Right lobe of liver (tissue), 6 donors: ENCODE results near the gene MX1. TPM values are rescaled to one million over a fixed set of nuclear protein-coding genes. Genes with fewer than 3 reads are reported as not detected.

Source experiments
- ATAC-seq, 4 donors: fragments of 200-7000 bp; cut with Tn5 transposase; one replicate each; pipeline ENCODE4 v1.9.1; 2020; ENCODE audit warnings: mild to moderate bottlenecking in 4 of 4, moderate library complexity in 4 of 4
- DNase-seq, 3 donors: peaks; one replicate each; pipeline ENCODE4 v3.0.0-alpha.2; 2020
- H3K27ac ChIP-seq, 3 donors: fragments of 200-600 bp; one replicate each; pipeline ENCODE4 v1.8.0; 2022
- H3K27me3 ChIP-seq, 2 donors: fragments of 200-600 bp; one replicate each; pipeline ENCODE4 v1.8.0; 2022
- H3K36me3 ChIP-seq, 4 donors: fragments of 200-600 bp; sonication (generic) in 1 of 4; one replicate each; pipeline versions ENCODE4 v1.5.1 to v1.8.0; 2017 to 2022; ENCODE audit warnings: control low read depth in 1 of 4
- H3K4me1 ChIP-seq, 4 donors: fragments of 200-600 bp; sonication (generic) in 1 of 4; one replicate each; pipeline versions ENCODE4 v1.5.1 to v1.8.0; 2017 to 2022; ENCODE audit warnings: control low read depth in 1 of 4
- H3K4me3 ChIP-seq, 3 donors: fragments of 200-600 bp; one replicate each; pipeline ENCODE4 v1.8.0; 2022
- H3K9me3 ChIP-seq, 4 donors: fragments of 200-600 bp; sonication (generic) in 1 of 4; one replicate each; pipeline versions ENCODE4 v1.5.1 to v1.8.0; 2017 to 2022; ENCODE audit warnings: control low read depth in 1 of 4
- CTCF ChIP-seq, 4 donors: fragments of 200-600 bp in 3 of 4; fragments of 450-650 bp in 1 of 4; IDR thresholded peaks; one replicate each; pipeline versions ENCODE4 v1.5.1 to v1.8.0; 2016 to 2022; ENCODE audit warnings: antibody characterized with exemption in 4 of 4, mild to moderate bottlenecking in 2 of 4
- POLR2A ChIP-seq: fragments of 450-650 bp; IDR thresholded peaks from one replicate; pipeline ENCODE4 v1.6.1; 2017; ENCODE audit warnings: antibody characterized with exemption, mild to moderate bottlenecking
- WGBS: methylation state at CpG from one replicate; pipeline ENCODE4 v1.1.6; 2018; ENCODE audit warnings: low coverage, low lambda C conversion rate; ENCODE audit not compliant: insufficient coverage; ENCODE audit errors: missing lambda C conversion rate; 5-methylcytosine and 5-hydroxymethylcytosine counted together
- intact Hi-C, 2 donors: fragments of 100-400 bp; cut with DNase I; formaldehyde crosslinking; loops; one replicate each; pipeline versions ENCODE4 v1.11.2 to v1.14.1; 2022
- total RNA-seq, 6 experiments: library from RNA; depleted of rRNA in 2 of 6; stranded (reverse); fragments of >200 nt in 2 of 6; fragmentation: NEBNext Ultra II Directional in 3 of 6; extraction: Animal tissue kit (Norgen Biotek cat#: 25700) in 3 of 6; gene quantifications; one replicate each; pipeline versions ENCODE4 v1.1.0 to v1.2.4, GENCODE V29; 2016 to 2023
- donor health status: DM: no; HTN: yes; CAD: no.
- donor health status: DM: no; HTN: no; CAD: no.
- donor health status: DM: no; HTN: no; CAD: no.
- donor health status: DM: no; HTN: yes; CAD: no.
- donor health status: DM: no; HTN: yes; CAD: no.

The MX1 gene
- total RNA-seq, 6 experiments from 2014 or later: 6.1 to 25.4 (median 10.5) TPM

DNA sequence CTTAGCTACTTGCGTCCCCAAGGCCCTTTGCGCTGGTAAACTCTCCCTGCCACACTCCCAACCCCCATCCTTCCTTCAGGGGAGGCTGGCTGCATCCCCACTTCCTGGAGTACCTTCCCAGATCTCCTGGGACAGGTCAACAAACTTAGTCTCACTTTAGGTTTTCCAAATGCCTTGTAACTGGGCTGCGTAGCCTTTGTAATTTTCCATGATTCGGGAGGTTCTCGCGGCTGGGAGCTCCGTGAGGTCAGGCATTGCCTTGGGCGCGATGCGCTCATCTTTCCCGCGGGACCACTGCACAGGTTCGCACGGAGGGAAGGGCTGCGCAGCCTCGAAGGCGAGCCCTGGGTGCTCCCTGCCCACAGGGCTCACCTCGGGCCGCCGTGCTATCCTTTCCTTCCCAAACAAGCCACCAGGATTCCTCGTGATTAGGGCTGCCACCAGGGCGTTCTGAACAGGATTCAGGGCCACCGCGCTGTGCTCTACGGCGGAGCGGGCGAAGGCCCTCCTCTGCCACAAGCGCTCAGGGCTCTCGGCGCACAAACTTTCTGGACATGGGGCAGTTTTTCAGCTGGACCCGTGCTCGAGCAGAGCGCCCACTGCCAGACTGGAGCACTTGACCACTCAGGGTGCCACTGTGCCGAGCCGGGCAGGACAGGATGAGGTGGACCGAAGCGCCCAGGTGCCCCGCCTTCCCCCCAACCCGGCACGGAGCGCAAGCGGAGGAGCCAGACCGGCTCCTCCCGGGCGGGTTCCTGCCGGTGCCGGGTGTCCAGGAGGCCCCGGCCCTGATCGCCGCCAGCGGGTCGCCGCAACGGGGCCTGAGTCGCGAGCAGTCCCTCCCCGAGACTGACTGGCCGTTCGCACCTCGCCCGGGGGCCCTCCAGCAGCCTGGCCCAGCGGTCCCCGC lies 80.8 kb downstream of the MX1 start:
- H3K27ac ChIP-seq: peak overlapping the region; percentile 69 to 89 (median 88)
- WGBS: 8% methylated on average over 15 of the region's 64 CpGs
- DNase-seq (peak in 2 of 3 donors; percentile 60 to 68), ATAC-seq (peak; percentile 8 to 50 (median 38))
- TF ChIP-seq POLR2A (peak; percentile 29), CTCF (IDR thresholded peaks at IDR 0.05) (no peak)
- intact Hi-C loops: no loop called here
- H3K9me3 ChIP-seq: no peaks in the 10 kb centered on the region
- no peaks in the 10 kb centered on the region for H3K36me3 ChIP-seq
- peaks cover 0 to 28% (median 12%) of the 10 kb centered on the region in 4 donors for H3K4me1 ChIP-seq
- H3K27me3 ChIP-seq: no peaks in the 10 kb centered on the region
- peak overlapping the region; percentile 47 to 85 (median 82) for H3K4me3 ChIP-seq

DNA sequence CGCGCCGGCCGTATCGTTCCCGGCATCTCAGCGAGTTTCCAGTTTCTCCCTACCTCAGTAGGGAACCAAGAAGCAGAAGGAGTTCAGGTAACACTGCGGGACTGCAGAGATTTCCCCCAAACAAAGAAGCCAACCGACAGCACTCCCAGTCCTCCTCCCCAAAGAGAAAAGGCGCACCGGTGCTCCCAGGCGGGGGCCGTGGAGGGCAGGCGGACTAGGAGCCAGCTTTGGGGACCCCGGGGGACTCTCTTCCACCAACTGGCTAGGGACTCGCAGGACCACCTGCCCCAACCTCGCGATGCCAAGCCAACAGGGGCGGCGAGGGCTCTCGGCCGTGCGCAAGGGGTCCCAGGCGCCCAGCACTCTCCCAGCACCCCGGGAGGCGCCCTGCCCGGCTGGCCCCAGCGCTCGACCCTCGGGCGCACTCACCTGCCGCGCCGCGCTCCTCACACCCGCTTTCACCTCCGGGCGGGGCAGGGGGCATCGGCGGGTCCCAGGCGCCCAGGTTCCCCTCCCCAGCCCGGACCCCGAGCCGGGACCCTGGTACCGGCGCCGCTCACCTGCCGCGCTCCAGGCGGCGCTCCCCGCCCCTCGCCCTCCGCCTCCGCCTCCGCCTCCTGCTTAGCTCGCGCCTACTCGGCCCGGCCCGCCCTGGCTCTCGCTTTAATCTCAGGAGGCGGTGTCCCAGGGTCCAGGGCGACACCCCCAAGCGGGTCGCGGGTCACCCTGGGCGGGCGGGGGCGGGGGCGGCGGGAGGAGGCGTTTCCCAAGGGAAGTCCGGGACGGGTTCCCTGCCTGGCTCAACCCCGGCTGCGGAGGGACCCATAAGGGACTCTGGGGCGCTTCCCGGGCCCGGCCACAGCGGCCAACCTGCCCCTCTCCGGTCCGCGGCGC lies 81.7 kb downstream of the MX1 start, which contains the start of gene TMPRSS2:
TSS of gene TMPRSS2 (minus strand) at position 638 of the 894 bp plus-strand sequence. CDS start 10,025 bp downstream, outside the sequence.
- TF ChIP-seq CTCF (IDR thresholded peaks at IDR 0.05) (peak in 1 of 4 donors; percentile 9), POLR2A (peak; percentile 72)
- Histone ChIP-seq H3K4me3 (peak within 1 kb of the TSS; percentile 47 to 85 (median 82)), H3K9me3 (no peaks in the 10 kb centered on the region), H3K36me3 (no peaks in the 10 kb centered on the region), H3K27me3 (no peaks in the 10 kb centered on the region), H3K27ac (peak within 1 kb of the TSS; percentile 79 to 89 (median 88)), H3K4me1 (peaks cover 0 to 28% (median 11%) of the 10 kb centered on the region in 4 donors)
- WGBS: no CpG with 5 or more reads among the region's 85 CpGs
- DNase-seq: peak; percentile 90 to 93 (median 93)
- peak; percentile 74 to 90 (median 82) for ATAC-seq
- intact Hi-C loops: no loop called here

DNA sequence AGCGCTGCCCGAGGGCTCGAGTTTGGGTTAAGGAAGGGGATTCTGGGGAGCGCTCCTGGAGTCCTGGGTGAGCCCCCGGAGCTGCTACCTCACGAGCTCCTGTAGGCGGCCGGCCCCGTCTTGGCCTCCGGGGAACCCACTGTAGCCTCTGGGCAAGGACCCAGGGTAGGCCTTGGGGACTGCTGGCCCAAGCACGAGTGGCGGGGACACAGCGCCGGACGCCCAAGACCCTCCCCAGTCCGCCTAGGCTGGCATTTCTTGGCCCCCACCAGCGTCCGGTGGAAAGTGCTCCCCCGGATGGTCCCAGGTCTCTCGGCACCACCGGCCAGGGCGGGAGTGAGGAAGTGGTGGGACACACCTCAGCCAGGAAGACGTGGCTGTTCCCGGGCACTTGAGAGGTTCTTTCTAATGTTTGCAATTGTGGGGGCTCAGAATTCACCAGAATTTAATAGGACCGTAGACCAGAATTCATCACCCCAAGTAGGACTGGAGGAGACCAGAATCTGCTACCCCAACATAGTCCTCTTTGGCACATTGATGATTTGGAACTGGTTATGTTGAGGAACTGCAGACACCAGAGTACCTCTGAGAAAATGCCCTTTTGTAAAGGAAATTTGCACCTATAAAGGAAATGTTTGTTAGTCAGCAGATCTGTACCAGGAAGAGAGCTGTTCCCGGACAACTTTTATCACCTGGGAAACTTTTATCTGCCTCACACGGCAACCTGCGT lies 82.5 kb downstream of the MX1 start:
- H3K27ac ChIP-seq: peak overlapping the region; percentile 79 to 89 (median 88)
- H3K36me3 ChIP-seq: no peaks in the 10 kb centered on the region
- peak in 1 of 3 donors; percentile 62 for DNase-seq
- intact Hi-C loops: no loop called here
- TF ChIP-seq POLR2A: no peak
- TF ChIP-seq CTCF (IDR thresholded peaks at IDR 0.05): no peak
- ATAC-seq: peak in 3 of 4 donors; percentile 7 to 16 (median 15)
- no peaks in the 10 kb centered on the region for H3K27me3 ChIP-seq
- H3K9me3 ChIP-seq: no peaks in the 10 kb centered on the region
- WGBS: 10% methylated on average over 5 of the region's 28 CpGs
- H3K4me3 ChIP-seq: peak overlapping the region; percentile 47 to 85 (median 82)
- peaks cover 0 to 28% (median 11%) of the 10 kb centered on the region in 4 donors for H3K4me1 ChIP-seq

Other genes with a start within 250 kb of the MX1 start
- under 1 TPM in 4 of 6 experiments, not detected in 2; 0.49 to 0.95 (median 0.76) TPM for gene FAM3B, start 109.4 kb upstream of the MX1 start, total RNA-seq
- gene MX2, start 64.2 kb upstream of the MX1 start, total RNA-seq: 1 to 10 TPM in 4 of 6 experiments, under 1 TPM in 2; 0.49 to 1.9 (median 1.5) TPM
- 10 to 100 TPM; 19.3 to 53.7 (median 20.8) TPM for gene TMPRSS2, start 81.9 kb downstream of the MX1 start, total RNA-seq